HG03039 (cell line): ENCODE results near the gene TMEM200A.
"Not testable (repeated sequence)": the region's sequence is repeated elsewhere in the genome, so short reads cannot be mapped to it uniquely, and the experiment has no call there.

Source experiments
- ATAC-seq: cut with Tn5 transposase; IDR thresholded peaks from one replicate; pipeline ENCODE4 v1.9.1; 2021; ENCODE audit warnings: mild to moderate bottlenecking, moderate library complexity; ENCODE audit not compliant: unreplicated experiment

TMEM200A gene

GRCh38 chr6:130365166-130366106, at the start of gene TMEM200A:
TMEM200A (plus strand) TSS chr6:130366017; CDS start chr6:130440423, 74,406 bp downstream.
- ATAC-seq: no peak

GRCh38 chr6:130320908-130321307, 44.9 kb upstream of the TMEM200A start:
- ATAC-seq: no peak

- no peak for ATAC-seq
Measured at GRCh38 chr6:130322673-130323268, 43.0 kb upstream of the TMEM200A start.

- no peak for ATAC-seq
Measured at GRCh38 chr6:130324657-130325056, 41.2 kb upstream of the TMEM200A start.

GRCh38 chr6:130326496-130326895, 39.3 kb upstream of the TMEM200A start:
- ATAC-seq: no peak

- no peak for ATAC-seq
Measured at GRCh38 chr6:130337534-130337933, 28.3 kb upstream of the TMEM200A start.

- not testable (repeated sequence) for ATAC-seq
Measured at GRCh38 chr6:130346324-130346723, 19.5 kb upstream of the TMEM200A start.

GRCh38 chr6:130354322-130354721, 11.5 kb upstream of the TMEM200A start:
- ATAC-seq: no peak

GRCh38 chr6:130355572-130355971, 10.2 kb upstream of the TMEM200A start:
- ATAC-seq: no peak

GRCh38 chr6:130357436-130357835, 8.4 kb upstream of the TMEM200A start:
- no peak for ATAC-seq

GRCh38 chr6:130359736-130360135, 6.1 kb upstream of the TMEM200A start:
- ATAC-seq: no peak

- ATAC-seq: no peak
Measured at GRCh38 chr6:130362128-130362527, 3.7 kb upstream of the TMEM200A start.

GRCh38 chr6:130364224-130364780, 1.5 kb upstream of the TMEM200A start:
- no peak for ATAC-seq

- ATAC-seq: no peak
Measured at GRCh38 chr6:130366107-130367005, 539 bp downstream of the TMEM200A start.

- no peak for ATAC-seq
Measured at GRCh38 chr6:130367767-130368166, 1.9 kb downstream of the TMEM200A start.

- no peak for ATAC-seq
Measured at GRCh38 chr6:130368576-130368975, 2.8 kb downstream of the TMEM200A start.

- ATAC-seq: no peak
Measured at GRCh38 chr6:130369831-130370230, 4.0 kb downstream of the TMEM200A start.

- no peak for ATAC-seq
Measured at GRCh38 chr6:130371921-130372420, 6.2 kb downstream of the TMEM200A start.

GRCh38 chr6:130372786-130373185, 7.0 kb downstream of the TMEM200A start:
- ATAC-seq: no peak

- no peak for ATAC-seq
Measured at GRCh38 chr6:130373992-130374391, 8.2 kb downstream of the TMEM200A start.

- ATAC-seq: no peak
Measured at GRCh38 chr6:130376936-130377335, 11.1 kb downstream of the TMEM200A start.
